Mesenchymal stem cell (in vitro differentiated cells and primary cell): Measurements from ENCODE around the gene MYLK.

Experiments used
- DNase-seq: peaks from one replicate; pipeline ENCODE4 v3.0.0-alpha.2; 2013
- H2AFZ ChIP-seq: one replicate; pipeline ENCODE4 v1.6.1; 2013; ENCODE audit warnings: low read depth, mild to moderate bottlenecking, control low read depth, inconsistent platforms, low read length, moderate library complexity
- H2AK5ac ChIP-seq: 2 replicates; pipeline ENCODE4 v1.6.1; 2013; ENCODE audit warnings: low read length, moderate library complexity, mild to moderate bottlenecking, inconsistent platforms; ENCODE audit not compliant: severe bottlenecking
- H2BK120ac ChIP-seq: one replicate; pipeline ENCODE4 v1.6.1; 2013; ENCODE audit warnings: low read depth, mild to moderate bottlenecking, inconsistent platforms, low read length, moderate library complexity
- H2BK12ac ChIP-seq, 2 experiments: one replicate each; pipeline ENCODE4 v1.6.1; 2013; ENCODE audit warnings: inconsistent platforms in 2 of 2, low read length in 2 of 2, mild to moderate bottlenecking in 2 of 2, moderate library complexity in 2 of 2, control low read depth in 1 of 2
- H2BK15ac ChIP-seq: one replicate; pipeline ENCODE4 v1.6.1; 2013; ENCODE audit warnings: mild to moderate bottlenecking, low read depth, inconsistent platforms; ENCODE audit not compliant: poor library complexity, severe bottlenecking
- H2BK5ac ChIP-seq: 2 replicates; pipeline ENCODE4 v1.6.1; 2013; ENCODE audit warnings: low read depth, mild to moderate bottlenecking, low read length, control low read depth, inconsistent platforms; ENCODE audit not compliant: poor library complexity, severe bottlenecking
- H3K14ac ChIP-seq, 2 experiments: one replicate each; pipeline ENCODE4 v1.6.1; 2013; ENCODE audit warnings: inconsistent platforms in 2 of 2, low read length in 2 of 2, control low read depth in 1 of 2, mild to moderate bottlenecking in 1 of 2, moderate library complexity in 1 of 2
- H3K18ac ChIP-seq, 2 experiments: one replicate each; pipeline ENCODE4 v1.6.1; 2013; ENCODE audit warnings: inconsistent platforms in 2 of 2, low read length in 2 of 2, control low read depth in 1 of 2, low read depth in 1 of 2, mild to moderate bottlenecking in 1 of 2
- H3K23ac ChIP-seq, 2 experiments: one replicate each; pipeline ENCODE4 v1.6.1; 2013; ENCODE audit warnings: inconsistent platforms in 2 of 2, low read length in 2 of 2, mild to moderate bottlenecking in 2 of 2, moderate library complexity in 2 of 2, control low read depth in 1 of 2
- H3K27ac ChIP-seq: 2 replicates; pipeline ENCODE4 v1.5.1; 2013; ENCODE audit warnings: mild to moderate bottlenecking, moderate library complexity, low read length, control low read depth, inconsistent platforms; ENCODE audit not compliant: poor library complexity, severe bottlenecking
- H3K27me3 ChIP-seq, 2 experiments: 2 replicates each; pipeline versions ENCODE4 v1.6.1 to v1.7.0; 2013; ENCODE audit warnings: low read length in 2 of 2, mild to moderate bottlenecking in 2 of 2, moderate library complexity in 2 of 2, control low read depth in 1 of 2, inconsistent platforms in 1 of 2; ENCODE audit not compliant: control insufficient read depth in 1 of 2, insufficient read depth in 1 of 2
- H3K36me3 ChIP-seq, 2 experiments: 2 replicates each; pipeline versions ENCODE4 v1.6.1 to v1.7.0; 2013; ENCODE audit warnings: low read length in 2 of 2, control low read depth in 1 of 2, inconsistent platforms in 1 of 2, low read depth in 1 of 2, mild to moderate bottlenecking in 1 of 2; ENCODE audit not compliant: insufficient read depth in 2 of 2, control insufficient read depth in 1 of 2
- H3K4ac ChIP-seq, 2 experiments: one replicate each; pipeline ENCODE4 v1.6.1; 2013; ENCODE audit warnings: inconsistent platforms in 2 of 2, low read length in 2 of 2, mild to moderate bottlenecking in 2 of 2, moderate library complexity in 2 of 2, control low read depth in 1 of 2, low read depth in 1 of 2
- H3K4me1 ChIP-seq: 2 replicates; pipeline ENCODE4 v1.6.1; 2013; ENCODE audit warnings: low read depth, low read length, control low read depth; ENCODE audit not compliant: control insufficient read depth, insufficient read depth
- H3K4me2 ChIP-seq: 2 replicates; pipeline ENCODE4 v1.6.1; 2013; ENCODE audit warnings: low read length, mild to moderate bottlenecking, inconsistent platforms; ENCODE audit not compliant: poor library complexity, severe bottlenecking
- H3K4me3 ChIP-seq, 2 experiments: 2 replicates each; pipeline versions ENCODE4 v1.5.1 to v1.7.0; 2013; ENCODE audit warnings: low read length in 2 of 2, mild to moderate bottlenecking in 2 of 2, control low read depth in 1 of 2, low read depth in 1 of 2; ENCODE audit not compliant: insufficient read depth in 1 of 2
- H3K79me1 ChIP-seq: replicated peaks from 2 replicates; pipeline ENCODE4 v1.6.1; 2013; ENCODE audit warnings: mild to moderate bottlenecking, control low read depth, low read length, inconsistent platforms; ENCODE audit not compliant: poor library complexity, severe bottlenecking
- H3K9ac ChIP-seq: 2 replicates; pipeline ENCODE4 v1.7.0; 2013; ENCODE audit warnings: mild to moderate bottlenecking, low read length, moderate library complexity
- H3K9me3 ChIP-seq: 2 replicates; pipeline ENCODE4 v1.7.0; 2013; ENCODE audit warnings: mild to moderate bottlenecking, low read length; ENCODE audit not compliant: control insufficient read depth
- H4K8ac ChIP-seq: one replicate; pipeline ENCODE4 v1.6.1; 2013; ENCODE audit warnings: inconsistent platforms, mild to moderate bottlenecking, low read length, moderate library complexity
- H4K91ac ChIP-seq: one replicate; pipeline ENCODE4 v1.6.1; 2013; ENCODE audit warnings: mild to moderate bottlenecking, low read length, inconsistent platforms
- WGBS: methylation state at CpG from one replicate; pipeline ENCODE4 v1.1.7; 2013; ENCODE audit warnings: mixed read lengths; 5-methylcytosine and 5-hydroxymethylcytosine counted together

The MYLK gene

DNA sequence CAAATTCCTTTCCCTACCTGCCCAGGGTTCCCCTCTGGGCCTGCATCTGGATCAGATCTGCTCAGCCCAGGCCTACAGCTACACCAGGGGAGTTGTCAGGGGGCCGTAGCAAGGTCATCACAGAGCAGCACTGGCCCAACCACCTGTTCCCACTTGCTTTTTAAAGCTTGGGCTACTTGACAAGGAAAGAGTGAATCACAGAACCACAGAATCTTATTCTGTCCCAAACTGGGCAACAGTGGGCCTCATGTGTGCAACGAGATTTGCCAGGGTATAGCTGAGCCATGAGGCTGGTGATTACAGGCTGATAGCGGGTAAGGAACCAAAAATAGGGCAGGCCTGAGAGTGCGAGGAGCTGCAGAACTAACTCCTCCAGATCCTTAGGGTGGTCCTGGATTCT lies 66.7 kb downstream of the MYLK start:
- DNase-seq: no peak
- H2BK5ac ChIP-seq: peak overlapping the region; percentile 31
- no peak overlapping the region for H3K4me3 ChIP-seq
- H3K4me1 ChIP-seq: peaks cover 26% of the 10 kb centered on the region
- H3K9ac ChIP-seq: peak overlapping the region; percentile 35
- H2BK12ac ChIP-seq: peak overlapping the region; percentile 27 to 43
- H3K14ac ChIP-seq: no peak overlapping the region
- H3K27ac ChIP-seq: peak overlapping the region; percentile 96
- peaks cover 7% of the 10 kb centered on the region for H3K9me3 ChIP-seq
- no peak overlapping the region for H2BK120ac ChIP-seq
- H2BK15ac ChIP-seq: no peak overlapping the region
- peak overlapping the region in 1 of 2 experiments; percentile 2 for H3K4ac ChIP-seq
- peak overlapping the region; percentile 37 for H4K91ac ChIP-seq
- H3K27me3 ChIP-seq: no peaks in the 10 kb centered on the region
- peaks cover 4 to 24% of the 10 kb centered on the region in 2 experiments for H3K36me3 ChIP-seq
- no peak overlapping the region for H3K4me2 ChIP-seq
- 89% methylated on average over 4 of the region's 4 CpGs for WGBS
- H4K8ac ChIP-seq: no peak overlapping the region
- peak overlapping the region; percentile 63 to 67 for H3K18ac ChIP-seq
- no peak overlapping the region for H3K23ac ChIP-seq
- H3K79me1 ChIP-seq: peaks cover 18% of the 10 kb centered on the region
- H2AFZ ChIP-seq: no peak overlapping the region
- H2AK5ac ChIP-seq: peak overlapping the region; percentile 88

DNA sequence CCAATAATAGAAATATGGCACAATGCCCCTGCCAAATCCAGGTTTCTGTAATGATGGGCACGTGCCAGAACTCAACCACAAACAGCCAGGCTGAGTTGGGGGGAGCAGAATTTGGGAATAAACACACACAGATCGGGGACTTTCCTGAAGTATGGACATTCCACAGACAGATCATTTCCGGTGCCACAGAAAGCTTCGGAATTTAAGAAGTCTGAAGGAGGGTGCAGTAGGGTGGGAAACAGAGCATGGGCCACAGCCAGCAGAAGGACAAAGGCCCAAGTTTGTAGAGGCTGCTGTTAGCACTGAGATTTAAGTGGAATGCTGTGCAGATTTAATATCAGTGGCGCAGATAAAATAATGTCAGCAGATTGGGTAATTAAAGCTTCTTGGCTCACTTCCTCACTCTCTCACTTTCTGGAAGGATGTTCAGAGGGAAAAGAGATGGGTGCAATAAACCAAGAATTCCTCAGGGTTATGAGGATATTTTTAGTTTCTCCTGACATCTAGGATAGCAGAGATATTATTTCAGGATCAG lies 67.4 kb downstream of the MYLK start:
- Histone ChIP-seq H3K9ac (peak overlapping the region; percentile 51), H4K8ac (no peak overlapping the region), H3K18ac (no peak overlapping the region), H3K4me1 (peaks cover 26% of the 10 kb centered on the region), H3K4me3 (no peak overlapping the region), H3K27me3 (no peaks in the 10 kb centered on the region), H3K27ac (peak overlapping the region; percentile 96), H3K9me3 (peaks cover under 1% of the 10 kb centered on the region), H3K4ac (no peak overlapping the region), H2AFZ (no peak overlapping the region), H2BK12ac (no peak overlapping the region), H3K79me1 (peaks cover 19% of the 10 kb centered on the region), H2BK15ac (no peak overlapping the region), H2BK5ac (no peak overlapping the region), H3K36me3 (peaks cover 0 to 18% of the 10 kb centered on the region in 2 experiments), H3K23ac (no peak overlapping the region), H3K4me2 (no peak overlapping the region), H3K14ac (no peak overlapping the region), H2AK5ac (peak overlapping the region; percentile 52), H4K91ac (peak overlapping the region; percentile 16), H2BK120ac (no peak overlapping the region)
- WGBS: 78% methylated on average over 5 of the region's 5 CpGs
- DNase-seq: no peak

DNA sequence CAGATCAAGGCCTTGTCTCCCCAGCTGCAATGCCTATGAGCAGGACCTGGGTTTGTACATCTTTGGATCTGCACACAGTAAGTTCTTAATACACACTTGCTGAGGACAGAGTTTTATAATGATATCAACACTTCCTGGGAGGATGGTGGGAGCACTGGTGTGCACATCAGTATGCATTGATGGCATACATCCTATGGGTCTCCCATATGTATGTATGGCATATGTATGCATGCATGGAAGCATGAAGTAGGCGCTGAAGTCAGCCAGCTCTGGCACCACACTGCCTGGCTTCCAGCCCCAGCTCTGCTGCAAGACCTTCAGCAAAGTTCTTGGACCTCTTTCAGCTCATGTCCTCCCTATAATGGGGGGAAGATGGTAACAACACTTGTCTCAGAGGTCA lies 68.2 kb downstream of the MYLK start:
- Histone ChIP-seq H2BK120ac (no peak overlapping the region), H2BK15ac (no peak overlapping the region), H3K27me3 (no peaks in the 10 kb centered on the region), H4K91ac (no peak overlapping the region), H3K27ac (peak overlapping the region; percentile 96), H2AK5ac (peak overlapping the region; percentile 10), H3K4me1 (peaks cover 26% of the 10 kb centered on the region), H2AFZ (no peak overlapping the region), H2BK12ac (no peak overlapping the region), H3K23ac (no peak overlapping the region), H3K18ac (no peak overlapping the region), H3K9ac (no peak overlapping the region), H3K4me2 (no peak overlapping the region), H3K4me3 (no peak overlapping the region), H3K79me1 (peaks cover 19% of the 10 kb centered on the region), H3K14ac (no peak overlapping the region), H3K4ac (no peak overlapping the region), H4K8ac (no peak overlapping the region), H3K9me3 (no peaks in the 10 kb centered on the region), H3K36me3 (peaks cover 0 to 20% of the 10 kb centered on the region in 2 experiments), H2BK5ac (no peak overlapping the region)
- no peak for DNase-seq
- 100% methylated on average over 1 of the region's 1 CpG for WGBS

DNA sequence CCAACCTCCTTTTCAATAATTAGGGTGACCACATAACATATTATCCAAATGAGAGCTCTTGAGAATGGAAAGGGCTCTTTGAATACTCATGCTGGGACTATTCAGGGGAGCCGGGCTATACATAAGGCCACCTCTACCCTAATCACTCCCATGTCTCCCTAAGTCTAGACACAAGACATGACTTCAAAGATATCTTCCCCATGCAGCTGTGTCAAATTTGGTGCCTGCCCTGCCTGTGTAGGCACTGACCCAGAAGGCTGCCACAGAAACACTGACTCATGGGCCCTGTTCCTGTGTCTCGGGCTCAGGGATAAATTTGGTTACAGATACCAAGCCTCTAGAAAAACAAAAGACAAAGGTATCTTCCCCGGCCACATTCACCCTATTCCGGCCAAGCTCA lies 70.3 kb downstream of the MYLK start:
- WGBS: 88% methylated on average over 4 of the region's 4 CpGs
- H2AK5ac ChIP-seq: peak overlapping the region; percentile 23
- H2BK12ac ChIP-seq: no peak overlapping the region
- H4K8ac ChIP-seq: no peak overlapping the region
- H3K4ac ChIP-seq: no peak overlapping the region
- H3K14ac ChIP-seq: no peak overlapping the region
- no peak overlapping the region for H4K91ac ChIP-seq
- H2BK15ac ChIP-seq: no peak overlapping the region
- no peak overlapping the region for H2AFZ ChIP-seq
- DNase-seq: no peak
- peaks cover 22% of the 10 kb centered on the region for H3K79me1 ChIP-seq
- H3K9me3 ChIP-seq: no peaks in the 10 kb centered on the region
- H3K23ac ChIP-seq: no peak overlapping the region
- no peak overlapping the region for H3K4me3 ChIP-seq
- peak overlapping the region; percentile 51 for H2BK5ac ChIP-seq
- peak overlapping the region; percentile 28 for H3K27ac ChIP-seq
- no peak overlapping the region for H3K9ac ChIP-seq
- H3K4me2 ChIP-seq: no peak overlapping the region
- peaks cover 3 to 26% of the 10 kb centered on the region in 2 experiments for H3K36me3 ChIP-seq
- H2BK120ac ChIP-seq: no peak overlapping the region
- peaks cover 28% of the 10 kb centered on the region for H3K4me1 ChIP-seq
- H3K18ac ChIP-seq: no peak overlapping the region
- no peaks in the 10 kb centered on the region for H3K27me3 ChIP-seq
